Measurements from ENCODE around the gene PABPC5.

Gene PABPC5

GRCh38 chrX:91434351-91435168, at the start of gene PABPC5:
Gene PABPC5 (plus strand): TSS chrX:91434839. CDS start chrX:91435578, 739 bp downstream.
- DNase-seq (ENCODE audit: low read depth): no peak

GRCh38 chrX:91389026-91389425, 45.6 kb upstream of the PABPC5 start:
- DNase-seq (ENCODE audit: low read depth): no peak

GRCh38 chrX:91414713-91415112, 19.9 kb upstream of the PABPC5 start:
- DNase-seq (ENCODE audit: low read depth): no peak

- no peak for DNase-seq (ENCODE audit: low read depth)
These were observed 756 bp downstream of the PABPC5 start for GRCh38 chrX:91435395-91435794.
